Neural cell (in vitro differentiated cells): ENCODE measurements around the gene GIPC3. TPM values are rescaled to one million over a fixed set of nuclear protein-coding genes. Genes with fewer than 3 reads are reported as not detected.

ENCODE experiments used
- H2AFZ ChIP-seq: fragments of 200-600, 300-800 bp; sonication (generic), shearing (Covaris generic); 2 replicates; pipeline ENCODE4 v1.6.0; 2014; ENCODE audit warnings: low read depth, mild to moderate bottlenecking, antibody characterized with exemption, low read length, moderate library complexity
- H3F3A ChIP-seq: fragments of 200-600 bp; shearing (Covaris generic); 2 replicates; pipeline ENCODE4 v1.6.1; 2016; ENCODE audit warnings: mild to moderate bottlenecking, moderate library complexity, mixed read lengths, antibody characterized with exemption, low read length; ENCODE audit not compliant: insufficient read depth, poor library complexity, severe bottlenecking
- H3K27ac ChIP-seq: fragments of 200-600, 300-800 bp; sonication (generic), shearing (Covaris generic); 2 replicates; pipeline ENCODE4 v1.5.1; 2014; ENCODE audit warnings: mild to moderate bottlenecking, low read length, moderate library complexity
- H3K27me3 ChIP-seq: fragments of 300-800, 200-600 bp; sonication (generic), shearing (Covaris generic); 2 replicates; pipeline ENCODE4 v1.6.0; 2014; ENCODE audit warnings: mild to moderate bottlenecking, low read depth, low read length, moderate library complexity; ENCODE audit not compliant: insufficient read depth
- H3K36me3 ChIP-seq: fragments of 300-800, 200-600 bp; sonication (generic), shearing (Covaris generic); 2 replicates; pipeline ENCODE4 v1.5.1; 2014; ENCODE audit warnings: mild to moderate bottlenecking, antibody characterized with exemption, low read length, moderate library complexity; ENCODE audit not compliant: insufficient read depth
- H3K4me2 ChIP-seq: fragments of 300-800, 200-600 bp; sonication (generic), shearing (Covaris generic); 2 replicates; pipeline ENCODE4 v1.6.0; 2014; ENCODE audit warnings: mild to moderate bottlenecking, low read length
- H3K4me3 ChIP-seq: fragments of 300-800, 200-600 bp; sonication (generic), shearing (Covaris generic); 2 replicates; pipeline ENCODE4 v1.5.1; 2014; ENCODE audit warnings: mild to moderate bottlenecking, low read length, moderate library complexity
- H3K79me2 ChIP-seq: fragments of 200-600 bp; shearing (Covaris generic); replicated peaks from 2 replicates; pipeline ENCODE4 v1.6.0; 2014; ENCODE audit warnings: mild to moderate bottlenecking, low read length, moderate library complexity; ENCODE audit not compliant: insufficient read depth
- H3K9ac ChIP-seq: fragments of 300-800, 200-600 bp; sonication (generic), shearing (Covaris generic); 2 replicates; pipeline ENCODE4 v1.6.1; 2016; ENCODE audit warnings: mild to moderate bottlenecking, low read length, mixed read lengths
- H3K9me2 ChIP-seq: fragments of 200-600 bp; shearing (Covaris generic); 2 replicates; pipeline ENCODE4 v1.6.1; 2016; ENCODE audit warnings: mild to moderate bottlenecking, low read length, mixed read lengths; ENCODE audit not compliant: insufficient read depth
- H3K9me3 ChIP-seq: fragments of 200-600, 300-800 bp; sonication (generic), shearing (Covaris generic); 2 replicates; pipeline ENCODE4 v1.6.1; 2016; ENCODE audit warnings: mild to moderate bottlenecking, mixed run types, low read length, moderate library complexity, mixed read lengths
- H4K20me1 ChIP-seq: fragments of 200-600 bp; shearing (Covaris generic); 2 replicates; pipeline ENCODE4 v1.6.1; 2016; ENCODE audit warnings: mild to moderate bottlenecking, mixed run types; ENCODE audit not compliant: insufficient read depth
- CTCF ChIP-seq: fragments of 450-650 bp; IDR thresholded peaks from 2 replicates; pipeline ENCODE4 v1.5.1; 2014; ENCODE audit warnings: antibody characterized with exemption, mild to moderate bottlenecking, moderate library complexity; ENCODE audit not compliant: poor library complexity, severe bottlenecking
- EP300 ChIP-seq: fragments of 450-650 bp; conservative IDR thresholded peaks from 2 replicates; pipeline ENCODE4 v1.6.1; 2014; ENCODE audit warnings: antibody characterized with exemption, mild to moderate bottlenecking, moderate library complexity; ENCODE audit not compliant: poor library complexity, severe bottlenecking
- EZH2 ChIP-seq: fragments of 200-600, 300-800 bp; shearing (Covaris generic), sonication (generic); IDR thresholded peaks from 2 replicates; pipeline ENCODE4 v1.6.1; 2014; ENCODE audit warnings: antibody characterized with exemption, low read length, borderline replicate concordance, mild to moderate bottlenecking; ENCODE audit not compliant: insufficient read depth, poor library complexity, severe bottlenecking
- MXI1 ChIP-seq: fragments of 450-650 bp; conservative IDR thresholded peaks from 2 replicates; pipeline ENCODE4 v1.6.1; 2014; ENCODE audit warnings: antibody characterized with exemption, mild to moderate bottlenecking; ENCODE audit not compliant: poor library complexity, severe bottlenecking
- POLR2AphosphoS5 ChIP-seq: IDR thresholded peaks from 2 replicates; pipeline ENCODE4 v1.6.1; 2012
- RAD21 ChIP-seq: fragments of 450-650 bp; conservative IDR thresholded peaks from 2 replicates; pipeline ENCODE4 v1.6.1; 2014; ENCODE audit warnings: antibody characterized with exemption, mild to moderate bottlenecking, moderate library complexity
- REST ChIP-seq: IDR thresholded peaks from 2 replicates; pipeline ENCODE4 v1.6.1; 2012; ENCODE audit warnings: borderline replicate concordance
- SMC3 ChIP-seq: fragments of 450-650 bp; conservative IDR thresholded peaks from 2 replicates; pipeline ENCODE4 v1.6.1; 2014; ENCODE audit warnings: antibody characterized with exemption, mild to moderate bottlenecking, moderate library complexity; ENCODE audit not compliant: poor library complexity
- TAF1 ChIP-seq: IDR thresholded peaks from 2 replicates; pipeline ENCODE4 v1.6.1; 2012; ENCODE audit warnings: low read depth
- polyA plus RNA-seq: library from polyadenylated mRNA; depleted of rRNA; stranded (reverse); fragments of >200 nt; gene quantifications from 2 replicates; pipeline ENCODE4 v1.2.3, GENCODE V29; 2014

GIPC3 gene
- polyA plus RNA-seq, 1 donor from 2014 or later: not detected

DNA sequence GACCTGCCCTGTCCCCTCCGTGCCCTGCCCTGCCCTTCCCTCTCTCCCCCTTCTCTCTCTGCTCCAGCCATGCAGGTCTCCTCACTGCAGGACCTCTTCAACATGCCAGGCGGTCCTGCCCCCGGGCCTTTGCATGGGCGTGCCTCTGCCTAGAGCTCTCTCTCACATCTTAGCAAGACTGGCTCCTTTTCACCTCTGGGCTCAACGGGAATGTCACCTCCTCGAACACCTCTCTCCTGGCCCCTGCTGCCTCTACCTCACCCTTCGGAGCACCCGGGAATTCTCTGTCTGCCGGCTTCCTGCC lies 33.5 kb upstream of the GIPC3 start:
- H3K79me2 ChIP-seq: no peaks in the 10 kb centered on the region
- H4K20me1 ChIP-seq: no peaks in the 10 kb centered on the region
- H3K9me2 ChIP-seq: no peaks in the 10 kb centered on the region
- H3K36me3 ChIP-seq: no peaks in the 10 kb centered on the region
- no peak overlapping the region for H3K9ac ChIP-seq
- no peaks in the 10 kb centered on the region for H3K9me3 ChIP-seq
- H3K4me2 ChIP-seq: no peak overlapping the region
- no peak overlapping the region for H3K4me3 ChIP-seq
- no peak overlapping the region for H3K27ac ChIP-seq
- no peaks in the 10 kb centered on the region for H3F3A ChIP-seq
- H2AFZ ChIP-seq: no peak overlapping the region
- no peaks in the 10 kb centered on the region for H3K27me3 ChIP-seq
- no peak for TF ChIP-seq POLR2AphosphoS5
- TF ChIP-seq SMC3: no peak
- no peak for TF ChIP-seq REST
- no peak for TF ChIP-seq EZH2
- TF ChIP-seq EP300: no peak
- no peak for TF ChIP-seq RAD21
- no peak for TF ChIP-seq CTCF
- TF ChIP-seq MXI1: no peak
- TF ChIP-seq TAF1: no peak

DNA sequence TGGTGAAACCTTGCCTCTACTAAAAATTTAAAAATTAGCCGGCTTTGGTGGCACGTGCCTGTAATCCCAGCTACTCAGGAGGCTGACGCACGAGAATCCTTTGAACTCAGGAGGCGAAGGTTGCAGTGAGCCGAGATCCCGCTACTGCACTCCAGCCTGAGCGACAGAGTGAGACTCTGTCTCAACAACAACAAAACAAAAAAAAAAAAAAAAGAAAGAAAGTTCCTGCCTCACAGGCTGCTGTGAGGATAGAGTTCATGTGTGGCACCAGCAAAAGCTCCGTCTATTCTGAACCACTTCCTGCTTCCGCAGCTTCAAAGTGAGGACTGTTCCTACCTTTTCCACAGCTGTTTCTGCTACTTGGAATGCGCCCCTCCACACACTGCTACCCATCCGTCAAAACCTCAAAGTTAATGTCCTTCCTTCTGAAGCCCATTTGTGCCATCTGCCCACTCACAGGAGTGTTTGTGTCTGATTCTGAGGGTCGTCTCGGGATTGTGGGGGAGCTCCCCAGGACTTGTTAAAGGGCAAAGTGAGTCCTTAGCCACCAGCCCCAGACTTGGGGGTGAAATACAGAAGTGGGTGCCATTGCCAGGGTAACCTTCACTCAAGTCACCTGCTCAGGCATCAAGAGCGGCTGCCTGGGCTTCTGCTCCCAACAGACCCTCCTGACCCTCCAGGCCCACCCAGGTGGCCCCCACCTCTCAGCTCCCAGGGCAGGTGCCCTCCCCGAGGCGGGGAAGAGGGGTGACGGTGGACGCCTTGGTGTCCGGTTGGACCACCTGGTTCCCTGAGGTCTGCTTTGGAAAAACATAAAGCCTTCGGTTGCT lies 30.8 kb upstream of the GIPC3 start:
- H3K79me2 ChIP-seq: no peaks in the 10 kb centered on the region
- H4K20me1 ChIP-seq: no peaks in the 10 kb centered on the region
- H3K4me2 ChIP-seq: no peak overlapping the region
- no peaks in the 10 kb centered on the region for H3K36me3 ChIP-seq
- no peaks in the 10 kb centered on the region for H3K27me3 ChIP-seq
- no peak overlapping the region for H3K27ac ChIP-seq
- H3K4me3 ChIP-seq: no peak overlapping the region
- no peaks in the 10 kb centered on the region for H3K9me3 ChIP-seq
- no peak overlapping the region for H3K9ac ChIP-seq
- TF ChIP-seq POLR2AphosphoS5 (no peak), MXI1 (no peak), TAF1 (no peak), CTCF (no peak), EZH2 (no peak), EP300 (no peak), REST (no peak), SMC3 (no peak), RAD21 (no peak)
- H3F3A ChIP-seq: no peaks in the 10 kb centered on the region
- no peaks in the 10 kb centered on the region for H3K9me2 ChIP-seq
- H2AFZ ChIP-seq: no peak overlapping the region
